Naive thymus-derived CD8-positive, alpha-beta T cell (primary cell): Measurements from ENCODE around the gene NUMA1. TPM values are rescaled to one million over a fixed set of nuclear protein-coding genes. Genes with fewer than 3 reads are reported as not detected.

Experiments used
- ATAC-seq, 2 donors: fragments of 150-1000 bp; cut with Tn5 transposase in 1 of 2; sonication (Bioruptor Pico), chemical (Tn5 transposase) in 1 of 2; 1 replicate in 1 of 2; 2 replicates in 1 of 2; pipeline ENCODE4 v1.10.0; 2021; ENCODE audit warnings: mild to moderate bottlenecking in 2 of 2, moderate library complexity in 2 of 2
- POLR2A ChIA-PET: fragments of 350-600 bp; sonication (Branson Sonifier 250); formaldehyde crosslinking; loops from one replicate; lab custom pipeline; 2021; ENCODE audit warnings: antibody characterized with exemption; lab: Charles Lee
- DNase-seq, 10 donors: peaks; one replicate each; pipeline versions ENCODE4 v3.0.0 to v3.0.0-alpha.2; 2020 to 2022
- H3K27ac Mint-ChIP-seq, 10 donors: one replicate each; pipeline ENCODE4 v1.8.0; 2020 to 2022; ENCODE audit warnings: mild to moderate bottlenecking in 10 of 10, mixed read lengths in 10 of 10, moderate library complexity in 4 of 10, inconsistent platforms in 1 of 10
- H3K27me3 Mint-ChIP-seq, 5 donors: one replicate each; pipeline ENCODE4 v1.8.0; 2021 to 2022; ENCODE audit warnings: mixed read lengths in 5 of 5
- H3K36me3 Mint-ChIP-seq, 3 donors: one replicate each; pipeline ENCODE4 v1.8.0; 2020 to 2022; ENCODE audit warnings: mixed read lengths in 3 of 3, mild to moderate bottlenecking in 2 of 3, inconsistent platforms in 1 of 3
- H3K4me1 Mint-ChIP-seq, 4 donors: one replicate each; pipeline ENCODE4 v1.8.0; 2021 to 2022; ENCODE audit warnings: mixed read lengths in 4 of 4
- H3K4me3 Mint-ChIP-seq, 10 donors: one replicate each; pipeline ENCODE4 v1.8.0; 2020 to 2022; ENCODE audit warnings: mild to moderate bottlenecking in 10 of 10, mixed read lengths in 10 of 10, moderate library complexity in 6 of 10, inconsistent platforms in 1 of 10
- H3K9me3 Mint-ChIP-seq, 9 donors: one replicate each; pipeline ENCODE4 v1.8.0; 2020 to 2022; ENCODE audit warnings: mixed read lengths in 9 of 9, mild to moderate bottlenecking in 3 of 9, inconsistent platforms in 1 of 9, moderate library complexity in 1 of 9
- polyA plus RNA-seq, 3 donors: library from polyadenylated mRNA; unstranded; fragments of 300-500 nt; fragmentation: Illumina TruSeq; gene quantifications; one replicate each; pipeline ENCODE4 v1.2.3, GENCODE V29; 2021
- total RNA-seq, 8 experiments: library from RNA in 2 of 8; stranded (reverse) in 2 of 8; gene quantifications; one replicate each; pipeline ENCODE4 v1.2.3 and lab custom pipeline; 2021 to 2026

Gene NUMA1
- 100 to 1,000 TPM; 436 to 442 TPM for total RNA-seq
- polyA plus RNA-seq: 100 to 1,000 TPM in 1 of 3 donors, 10 to 100 TPM in 2; 12.0 to 119 (median 30.6) TPM
- total RNA-seq (lab: John Stamatoyannopoulos, UW): 297 to 1,103 (median 821) reads per million in 6 experiments

- Mint-ChIP-seq H3K4me3 (peak within 1 kb of the TSS; percentile 88 to 100 (median 92)), H3K4me1 (peaks cover 25 to 55% (median 44%) of the 10 kb centered on the region in 4 donors), H3K27me3 (no peaks in the 10 kb centered on the region), H3K36me3 (peaks cover 0 to 12% (median 3%) of the 10 kb centered on the region in 3 donors), H3K9me3 (no peaks in the 10 kb centered on the region), H3K27ac (peak within 1 kb of the TSS; percentile 95 to 100 (median 98))
- ATAC-seq: peak; percentile 89 to 92
- peak; percentile 89 to 100 (median 99) for DNase-seq
- POLR2A ChIA-PET: interaction anchor here (1.0 to 4.6 kb wide), 4 partner anchors 32 to 41 kb away, joined by 4 to 56 read pairs (median 7); partner anchors contain the start of gene ANAPC15
Observed at GRCh38 chr11:72080326-72081183, at the start of gene NUMA1, which contains the start of gene LRRC51. Gene NUMA1, minus strand, starts transcription at chr11:72080542. Its CDS starts 44,599 bp downstream, at chr11:72035943. Gene LRRC51, plus strand, starts transcription at chr11:72080850. Its CDS starts 8,234 bp downstream, at chr11:72089084.

- H3K36me3 Mint-ChIP-seq: peaks cover 0 to 33% (median 19%) of the 10 kb centered on the region in 3 donors
- H3K9me3 Mint-ChIP-seq: peaks cover 8 to 35% (median 19%) of the 10 kb centered on the region in 9 donors
- POLR2A ChIA-PET: no interaction called here
- ATAC-seq (no peak), DNase-seq (no peak)
- H3K4me1 Mint-ChIP-seq: peaks cover 0 to 2% (median 0%) of the 10 kb centered on the region in 4 donors
- H3K4me3 Mint-ChIP-seq: no peak overlapping the region
- peak overlapping the region in 1 of 10 donors; percentile 63 for H3K27ac Mint-ChIP-seq
- peaks cover 0 to 15% (median 11%) of the 10 kb centered on the region in 5 donors for H3K27me3 Mint-ChIP-seq
Observed at GRCh38 chr11:72129381-72129780, 49.0 kb upstream of the NUMA1 start.

- H3K36me3 Mint-ChIP-seq: peaks cover 0 to 34% (median 19%) of the 10 kb centered on the region in 3 donors
- ATAC-seq (no peak), DNase-seq (no peak)
- H3K27ac Mint-ChIP-seq: no peak overlapping the region
- no peak overlapping the region for H3K4me3 Mint-ChIP-seq
- H3K4me1 Mint-ChIP-seq: no peaks in the 10 kb centered on the region
- peaks cover 0 to 13% (median 7%) of the 10 kb centered on the region in 5 donors for H3K27me3 Mint-ChIP-seq
- POLR2A ChIA-PET: no interaction called here
- peaks cover 8 to 35% (median 19%) of the 10 kb centered on the region in 9 donors for H3K9me3 Mint-ChIP-seq
Observed at GRCh38 chr11:72127923-72128322, 47.6 kb upstream of the NUMA1 start.

DNA sequence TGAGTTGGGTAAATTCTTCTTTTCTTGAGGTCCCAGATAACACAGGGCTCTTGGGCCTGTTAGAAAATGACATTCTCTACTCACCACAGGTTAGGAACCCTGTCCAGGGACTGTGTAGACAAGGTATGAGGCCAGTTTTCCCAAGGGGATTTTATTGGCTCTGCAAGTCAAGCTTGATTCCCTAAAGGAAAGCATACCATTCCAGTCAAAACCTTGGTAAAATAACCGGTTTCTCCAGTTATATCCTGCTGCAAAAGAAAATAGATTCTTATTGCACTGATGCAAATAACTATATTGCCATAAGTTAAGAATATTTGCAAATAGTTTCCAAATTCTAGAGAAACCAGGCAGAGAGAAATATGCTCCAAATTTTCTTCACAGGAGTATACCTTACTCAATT lies 45.6 kb upstream of the NUMA1 start:
- POLR2A ChIA-PET: no interaction called here
- no peaks in the 10 kb centered on the region for H3K4me1 Mint-ChIP-seq
- H3K36me3 Mint-ChIP-seq: peaks cover 0 to 34% (median 19%) of the 10 kb centered on the region in 3 donors
- no peak overlapping the region for H3K27ac Mint-ChIP-seq
- DNase-seq (no peak), ATAC-seq (no peak)
- H3K27me3 Mint-ChIP-seq: peaks cover 0 to 12% (median 8%) of the 10 kb centered on the region in 5 donors
- H3K9me3 Mint-ChIP-seq: peaks cover 8 to 35% (median 19%) of the 10 kb centered on the region in 9 donors
- no peak overlapping the region for H3K4me3 Mint-ChIP-seq

- POLR2A ChIA-PET: interaction anchor here (0.6 kb wide), 1 partner anchor 33 kb away, joined by 3 read pairs; no protein-coding TSS in a partner anchor
Observed at GRCh38 chr11:72124046-72124445, 43.7 kb upstream of the NUMA1 start.

DNA sequence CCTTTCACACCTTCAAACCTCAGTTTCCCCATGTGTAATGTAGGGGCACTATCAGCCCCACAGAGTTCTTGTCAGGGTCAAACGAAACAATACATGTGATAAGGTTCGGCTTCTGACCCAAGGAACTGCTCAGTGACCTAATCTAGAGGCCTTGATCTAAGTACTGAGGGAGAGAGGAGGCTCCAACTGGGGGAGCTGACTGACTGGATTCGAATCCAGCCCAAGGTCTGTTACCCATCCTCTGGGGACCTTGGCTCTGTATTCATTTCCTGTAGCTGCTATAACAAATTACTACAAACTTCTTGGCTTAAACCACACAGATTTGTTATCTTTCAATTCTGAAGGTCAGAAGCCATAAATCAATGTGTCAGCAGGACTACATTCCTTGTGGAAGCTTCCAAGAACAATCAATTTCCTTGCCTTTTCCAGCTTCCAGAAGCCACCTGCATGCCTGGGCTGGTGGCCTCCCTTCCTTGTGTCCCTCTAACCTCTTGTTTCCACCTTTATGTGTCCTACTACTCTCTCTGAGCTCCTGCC lies 42.8 kb upstream of the NUMA1 start:
- no peaks in the 10 kb centered on the region for H3K4me1 Mint-ChIP-seq
- no peak for ATAC-seq
- POLR2A ChIA-PET: no interaction called here
- peaks cover 0 to 17% (median 8%) of the 10 kb centered on the region in 3 donors for H3K36me3 Mint-ChIP-seq
- peaks cover 4 to 14% (median 9%) of the 10 kb centered on the region in 5 donors for H3K27me3 Mint-ChIP-seq
- H3K9me3 Mint-ChIP-seq: peaks cover 2 to 20% (median 7%) of the 10 kb centered on the region in 9 donors
- no peak overlapping the region for H3K27ac Mint-ChIP-seq
- no peak for DNase-seq
- no peak overlapping the region for H3K4me3 Mint-ChIP-seq

More at GRCh38 chr11:72124046-72124445, 43.7 kb upstream of the NUMA1 start:
- peaks cover 3 to 12% (median 6%) of the 10 kb centered on the region in 5 donors for H3K27me3 Mint-ChIP-seq
- ATAC-seq (no peak), DNase-seq (no peak)
- no peak overlapping the region for H3K27ac Mint-ChIP-seq
- H3K9me3 Mint-ChIP-seq: peaks cover 6 to 28% (median 15%) of the 10 kb centered on the region in 9 donors
- peaks cover 0 to 26% (median 15%) of the 10 kb centered on the region in 3 donors for H3K36me3 Mint-ChIP-seq
- no peaks in the 10 kb centered on the region for H3K4me1 Mint-ChIP-seq
- H3K4me3 Mint-ChIP-seq: no peak overlapping the region

DNA sequence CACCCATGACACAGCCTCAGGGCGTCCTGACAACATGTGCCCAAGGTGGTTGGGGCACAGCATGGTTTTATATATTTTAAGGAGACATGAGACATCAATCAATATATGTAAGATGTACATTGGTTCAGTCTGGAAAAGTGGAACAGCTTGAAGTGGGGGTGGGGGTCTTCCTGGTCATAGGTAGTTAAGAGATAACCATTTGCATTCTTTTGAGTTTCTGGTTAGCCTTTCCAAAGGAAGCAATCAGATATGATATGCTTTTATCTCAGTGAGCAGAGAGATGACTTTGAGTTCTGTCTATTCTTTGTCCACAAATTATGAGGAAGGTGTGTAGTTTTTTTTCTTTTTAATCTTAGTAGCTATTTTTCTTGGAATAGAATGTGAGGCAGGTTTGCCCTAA lies 42.3 kb upstream of the NUMA1 start:
- POLR2A ChIA-PET: no interaction called here
- Mint-ChIP-seq H3K9me3 (peaks cover 0 to 14% (median 3%) of the 10 kb centered on the region in 9 donors), H3K4me3 (no peak overlapping the region), H3K27ac (no peak overlapping the region), H3K27me3 (peaks cover 5 to 15% (median 10%) of the 10 kb centered on the region in 5 donors), H3K4me1 (no peaks in the 10 kb centered on the region), H3K36me3 (peaks cover 0 to 12% (median 4%) of the 10 kb centered on the region in 3 donors)
- ATAC-seq (no peak), DNase-seq (no peak)

DNA sequence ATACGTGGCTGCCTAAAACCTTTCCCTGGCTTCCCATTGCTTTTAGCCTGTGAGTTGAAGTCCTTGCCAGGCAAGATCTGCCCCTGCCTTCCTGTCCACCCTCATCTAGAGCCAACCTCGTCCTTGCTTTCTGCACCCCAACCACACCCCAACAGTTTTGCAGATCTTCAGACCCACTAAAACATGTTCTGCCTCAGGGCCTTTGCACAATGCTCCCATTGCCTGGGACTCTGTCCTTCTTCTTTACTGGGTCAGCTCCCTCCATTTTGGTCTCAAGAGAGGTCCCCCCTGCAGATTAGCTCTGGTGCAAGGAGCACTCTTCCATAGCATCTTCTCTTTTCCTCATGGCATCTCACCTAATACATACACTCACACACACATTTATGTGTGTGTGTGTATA lies 40.6 kb upstream of the NUMA1 start:
- peaks cover 0 to 2% (median 0%) of the 10 kb centered on the region in 9 donors for H3K9me3 Mint-ChIP-seq
- H3K27me3 Mint-ChIP-seq: peaks cover 5 to 18% (median 15%) of the 10 kb centered on the region in 5 donors
- H3K27ac Mint-ChIP-seq: peak overlapping the region in 2 of 10 donors; percentile 53 to 82
- H3K4me3 Mint-ChIP-seq: no peak overlapping the region
- peaks cover 0 to 10% (median 0%) of the 10 kb centered on the region in 3 donors for H3K36me3 Mint-ChIP-seq
- no peak for ATAC-seq
- no peaks in the 10 kb centered on the region for H3K4me1 Mint-ChIP-seq
- POLR2A ChIA-PET: no interaction called here
- DNase-seq: no peak

DNA sequence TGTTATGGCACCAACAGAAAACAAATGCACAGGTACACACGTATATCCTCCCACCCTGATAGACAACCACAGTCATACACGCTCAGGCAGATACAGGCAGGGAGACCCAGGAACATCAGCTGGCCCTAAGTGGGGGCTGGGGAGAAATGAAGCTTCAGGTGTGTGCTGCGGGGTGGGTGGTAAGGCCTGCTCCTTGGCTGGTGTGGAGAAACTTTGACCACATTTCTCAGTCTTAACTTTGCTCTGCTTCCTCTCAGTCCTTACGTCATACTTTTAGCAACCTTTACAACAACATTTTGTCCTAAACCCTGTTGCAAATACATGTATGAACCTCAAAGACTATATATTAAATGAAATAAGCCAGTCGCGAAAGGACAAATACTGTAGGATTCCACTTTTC lies 38.9 kb upstream of the NUMA1 start:
- H3K4me1 Mint-ChIP-seq: peaks cover 0 to under 1% (median 0%) of the 10 kb centered on the region in 4 donors
- no peak for ATAC-seq
- no peak overlapping the region for H3K4me3 Mint-ChIP-seq
- peaks cover 5 to 20% (median 15%) of the 10 kb centered on the region in 5 donors for H3K27me3 Mint-ChIP-seq
- no peak for DNase-seq
- peaks cover 0 to 5% (median 0%) of the 10 kb centered on the region in 3 donors for H3K36me3 Mint-ChIP-seq
- H3K27ac Mint-ChIP-seq: no peak overlapping the region
- H3K9me3 Mint-ChIP-seq: peaks cover 0 to 5% (median 0%) of the 10 kb centered on the region in 9 donors
- POLR2A ChIA-PET: no interaction called here

DNA sequence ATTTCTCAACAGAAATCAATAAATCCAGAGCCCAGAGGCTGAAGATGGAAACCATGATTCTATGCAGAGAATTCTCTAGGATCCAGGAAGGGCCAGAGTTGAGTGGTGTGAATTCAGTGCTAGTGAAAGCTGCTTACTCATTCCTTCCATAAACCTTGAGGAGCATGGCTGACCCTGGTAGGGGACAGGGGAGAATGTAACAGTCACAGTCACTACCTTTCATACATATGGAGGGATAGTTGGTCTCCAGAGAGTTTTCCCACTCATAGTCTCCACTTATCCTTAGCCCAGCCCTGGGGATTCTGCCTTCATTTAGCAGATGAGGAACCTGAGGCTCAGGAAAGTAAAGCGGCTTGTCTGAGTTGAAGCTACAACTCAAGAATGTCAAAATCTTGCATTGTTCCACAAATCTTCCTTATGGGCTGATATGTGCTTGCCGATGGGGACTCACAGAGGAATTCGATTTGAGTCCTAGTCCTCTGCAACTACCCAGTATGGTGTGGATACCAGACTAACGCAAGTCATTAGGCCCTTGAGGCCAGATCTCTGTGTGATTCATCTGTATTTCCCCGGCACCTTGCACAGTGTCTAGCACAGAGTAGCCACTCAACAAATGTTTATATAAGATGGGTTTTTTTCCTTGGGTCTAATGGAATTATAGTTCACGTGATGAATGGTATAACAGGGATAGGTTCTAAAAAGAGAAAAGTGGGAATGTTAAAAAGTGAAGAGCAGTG lies 35.8 kb upstream of the NUMA1 start:
- no peak for DNase-seq
- Mint-ChIP-seq H3K27me3 (peaks cover 5 to 20% (median 15%) of the 10 kb centered on the region in 5 donors), H3K36me3 (peaks cover 0 to 5% (median under 1%) of the 10 kb centered on the region in 3 donors), H3K4me3 (no peak overlapping the region), H3K27ac (peak overlapping the region in 1 of 10 donors; percentile 13), H3K4me1 (peaks cover 14 to 24% (median 20%) of the 10 kb centered on the region in 4 donors), H3K9me3 (peaks cover 0 to 5% (median 0%) of the 10 kb centered on the region in 9 donors)
- no peak for ATAC-seq
- POLR2A ChIA-PET: no interaction called here

DNA sequence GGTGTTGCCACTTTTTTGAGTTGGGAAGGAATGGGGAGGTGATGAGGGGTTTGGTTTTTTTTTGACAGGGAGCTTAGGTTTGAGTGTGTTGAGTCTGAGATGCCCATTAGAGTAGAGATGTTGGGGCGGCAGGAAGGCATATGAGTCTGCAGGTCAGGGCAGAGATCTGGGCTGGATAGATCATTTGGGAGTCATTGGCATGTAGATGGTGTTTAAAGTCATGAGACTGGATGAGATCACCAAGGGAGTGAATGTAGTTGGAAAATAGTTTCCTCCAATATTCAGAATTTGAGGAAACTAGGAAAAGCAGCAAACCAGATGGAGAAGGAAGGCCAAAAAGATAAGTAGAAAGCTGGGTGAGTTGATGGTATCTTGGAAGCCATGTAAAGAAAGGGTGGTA lies 34.2 kb upstream of the NUMA1 start:
- Mint-ChIP-seq H3K27me3 (peaks cover 0 to 16% (median 12%) of the 10 kb centered on the region in 5 donors), H3K36me3 (peaks cover 8 to 15% (median 8%) of the 10 kb centered on the region in 3 donors), H3K4me1 (peaks cover 22 to 28% (median 25%) of the 10 kb centered on the region in 4 donors), H3K9me3 (peaks cover 0 to 5% (median 0%) of the 10 kb centered on the region in 9 donors), H3K27ac (peak overlapping the region in 7 of 10 donors; percentile 17 to 99 (median 60)), H3K4me3 (peak overlapping the region in 1 of 10 donors; percentile 7)
- POLR2A ChIA-PET: no interaction called here
- DNase-seq: no peak
- ATAC-seq: no peak
